D721Med (cell line): Measurements from ENCODE around the gene PDE7B.
"Not testable (repeated sequence)": the region's sequence is repeated elsewhere in the genome, so short reads cannot be mapped to it uniquely, and the experiment has no call there.

ENCODE experiments used
- DNase-seq: peaks from one replicate; pipeline ENCODE4 v3.0.0; 2011; ENCODE audit warnings: low spot score; ENCODE audit not compliant: insufficient read length
- FAIRE-seq: peaks from 2 replicates; lab custom pipeline; 2011; peaks lifted over from hg19 to GRCh38; lab: Jason Lieb, UNC
- TF ChIP-seq, protein P1 (sequence below): IDR thresholded peaks from 2 replicates; pipeline ENCODE4 v1.5.1; 2012; ENCODE audit warnings: mild to moderate bottlenecking, control low read depth; ENCODE audit not compliant: insufficient read depth; ENCODE audit errors: missing control alignments

The PDE7B gene

DNA sequence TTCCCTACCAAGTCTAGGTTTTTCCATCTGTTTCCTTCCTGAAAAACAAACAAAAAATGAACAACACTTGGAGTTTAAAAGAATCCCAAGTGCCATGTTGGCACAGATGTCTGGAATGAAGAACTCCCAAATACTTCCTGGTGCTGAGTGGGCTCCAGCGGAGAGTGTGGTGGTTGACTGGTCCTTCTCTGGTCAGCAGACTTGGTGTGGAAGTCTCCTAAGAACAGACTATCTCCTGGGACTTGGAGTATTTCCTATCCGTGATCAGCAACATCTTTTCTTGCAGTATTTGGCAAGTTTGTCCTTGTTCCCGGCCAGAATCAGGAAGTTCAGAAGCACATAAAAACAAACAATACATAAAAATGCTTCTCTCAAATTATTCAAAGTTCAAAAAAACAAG is 244.5 kb downstream of the PDE7B start:
- no peak for FAIRE-seq
- no peak for DNase-seq
- TF ChIP-seq, protein P1, sequence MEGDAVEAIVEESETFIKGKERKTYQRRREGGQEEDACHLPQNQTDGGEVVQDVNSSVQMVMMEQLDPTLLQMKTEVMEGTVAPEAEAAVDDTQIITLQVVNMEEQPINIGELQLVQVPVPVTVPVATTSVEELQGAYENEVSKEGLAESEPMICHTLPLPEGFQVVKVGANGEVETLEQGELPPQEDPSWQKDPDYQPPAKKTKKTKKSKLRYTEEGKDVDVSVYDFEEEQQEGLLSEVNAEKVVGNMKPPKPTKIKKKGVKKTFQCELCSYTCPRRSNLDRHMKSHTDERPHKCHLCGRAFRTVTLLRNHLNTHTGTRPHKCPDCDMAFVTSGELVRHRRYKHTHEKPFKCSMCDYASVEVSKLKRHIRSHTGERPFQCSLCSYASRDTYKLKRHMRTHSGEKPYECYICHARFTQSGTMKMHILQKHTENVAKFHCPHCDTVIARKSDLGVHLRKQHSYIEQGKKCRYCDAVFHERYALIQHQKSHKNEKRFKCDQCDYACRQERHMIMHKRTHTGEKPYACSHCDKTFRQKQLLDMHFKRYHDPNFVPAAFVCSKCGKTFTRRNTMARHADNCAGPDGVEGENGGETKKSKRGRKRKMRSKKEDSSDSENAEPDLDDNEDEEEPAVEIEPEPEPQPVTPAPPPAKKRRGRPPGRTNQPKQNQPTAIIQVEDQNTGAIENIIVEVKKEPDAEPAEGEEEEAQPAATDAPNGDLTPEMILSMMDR = no peak

DNA sequence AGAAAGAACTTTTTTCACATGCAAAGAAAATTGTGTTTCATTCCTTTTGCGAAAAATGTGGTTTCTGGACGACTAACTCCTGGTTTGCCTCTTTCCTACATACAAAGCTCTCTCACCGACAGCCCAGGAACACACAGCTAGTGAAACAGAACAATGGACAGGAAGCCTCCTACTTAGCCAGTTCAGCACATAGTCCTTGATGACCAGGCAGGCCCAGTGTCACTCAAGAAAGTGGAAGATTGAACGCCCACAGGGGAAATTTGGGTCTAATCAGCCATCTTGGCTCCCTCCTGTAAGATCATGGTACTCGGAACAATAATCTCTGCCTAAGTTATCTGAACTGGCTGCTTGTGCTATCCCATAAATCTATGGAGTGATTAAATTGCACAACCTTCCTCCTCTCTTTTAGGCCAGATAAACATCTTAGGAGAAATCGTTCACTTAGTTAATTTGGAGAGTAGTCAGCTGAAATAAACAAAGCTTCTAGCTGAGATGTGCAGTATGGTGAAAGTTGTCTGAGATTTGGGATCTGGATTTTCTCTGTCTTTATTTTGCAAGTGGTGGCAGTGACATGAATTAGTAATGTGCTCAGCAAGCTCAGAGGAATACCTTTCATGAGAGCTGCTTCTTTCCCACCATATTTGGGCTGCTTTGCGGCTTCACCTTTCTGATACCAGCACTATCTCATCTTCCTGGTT is 251.6 kb downstream of the PDE7B start:
- no peak for DNase-seq
- TF ChIP-seq, protein P1 = no peak
- FAIRE-seq = no peak

DNA sequence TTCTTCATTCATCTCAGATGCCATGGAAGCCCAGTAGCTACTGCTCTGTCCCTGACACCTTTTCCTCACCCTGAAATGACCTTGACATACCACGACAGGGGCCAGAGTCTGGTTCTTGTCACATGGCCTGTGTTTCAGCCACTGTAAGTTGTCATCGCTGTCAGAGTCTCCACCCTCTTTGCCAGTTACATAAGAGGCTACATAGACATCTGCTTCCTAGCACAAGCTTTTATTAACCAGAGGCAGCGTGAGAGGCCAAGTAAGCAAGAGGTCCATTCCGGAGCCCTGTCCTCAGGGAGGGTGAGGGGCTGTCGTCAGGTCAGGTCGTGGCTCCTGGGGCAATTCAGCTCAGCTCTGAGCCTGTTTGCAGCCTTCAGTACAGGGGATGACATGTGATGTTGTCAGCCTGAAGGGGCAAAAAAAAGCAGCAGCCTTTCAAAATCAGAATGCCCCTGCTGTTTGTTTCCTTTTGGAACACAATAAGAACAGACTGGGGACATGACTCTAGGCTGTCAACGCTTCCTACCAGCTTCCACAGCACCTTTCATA is 252.3 kb downstream of the PDE7B start:
- DNase-seq (no peak), FAIRE-seq (no peak)
- TF ChIP-seq, protein P1 = no peak

DNA sequence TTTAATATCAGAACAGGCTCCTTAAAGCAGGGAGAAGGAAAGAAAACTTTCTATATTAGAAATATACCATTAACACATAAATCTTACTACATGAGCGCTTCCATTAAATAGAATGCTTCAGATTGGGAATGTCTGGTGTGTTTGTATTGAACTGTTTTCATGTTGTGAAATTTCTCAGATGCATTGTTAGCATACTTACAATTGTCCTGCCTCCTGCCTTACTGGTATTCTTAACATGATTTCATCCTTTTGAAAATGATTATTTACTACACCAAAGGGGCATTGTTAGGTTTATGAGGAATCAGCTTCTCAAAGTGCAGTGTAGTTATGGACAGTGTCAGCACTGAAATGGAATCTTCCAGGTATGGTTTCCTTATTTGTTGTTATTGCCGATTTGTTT is 253.1 kb downstream of the PDE7B start:
- TF ChIP-seq, protein P1 = no peak
- FAIRE-seq = no peak
- DNase-seq = no peak

DNA sequence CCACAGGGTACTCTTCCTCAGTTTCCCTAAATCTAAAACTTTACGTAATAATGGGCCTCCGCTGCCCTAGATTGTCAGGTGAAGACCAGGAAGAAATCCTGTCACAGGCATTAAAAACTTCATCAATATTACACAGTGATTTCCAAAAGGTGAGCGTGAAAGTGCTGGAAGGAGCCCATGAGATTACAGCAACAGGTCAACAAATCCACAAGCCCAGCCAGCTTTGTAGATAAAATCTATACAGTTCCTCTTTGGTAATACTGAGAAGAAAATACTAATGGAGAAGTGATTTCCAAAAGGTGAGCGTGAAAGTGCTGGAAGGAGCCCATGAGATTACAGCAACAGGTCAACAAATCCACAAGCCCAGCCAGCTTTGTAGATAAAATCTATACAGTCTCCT is 254.3 kb downstream of the PDE7B start:
- DNase-seq, FAIRE-seq: not testable (repeated sequence)

DNA sequence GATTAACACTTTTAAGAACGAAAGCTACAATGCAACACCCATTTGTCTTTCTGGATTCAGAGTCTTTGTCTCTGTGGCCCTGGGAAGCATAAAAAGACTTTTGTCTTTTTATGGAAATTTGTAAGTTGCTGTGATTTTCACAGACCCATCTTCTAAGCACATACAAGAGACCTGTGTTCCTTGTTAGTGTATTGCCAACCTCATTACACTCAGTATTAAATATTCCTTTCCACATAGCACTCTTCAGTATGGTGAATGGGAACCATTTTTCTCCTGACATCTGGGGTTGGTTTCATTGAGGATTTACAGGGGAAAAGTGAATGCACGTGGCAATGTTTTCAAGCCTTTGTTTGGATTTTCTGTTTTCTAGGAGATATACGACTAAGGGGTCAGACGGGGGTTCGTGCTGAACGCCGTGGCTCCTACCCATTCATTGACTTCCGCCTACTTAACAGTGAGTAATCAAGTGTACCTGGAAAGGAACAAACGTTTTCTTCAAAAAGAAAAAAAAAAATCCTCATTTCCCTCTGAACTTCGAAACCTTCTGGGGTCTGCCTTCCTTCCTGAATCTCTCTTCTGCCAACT is 257.0 kb downstream of the PDE7B start:
- FAIRE-seq (no peak), DNase-seq (no peak)
- TF ChIP-seq, protein P1 = no peak

DNA sequence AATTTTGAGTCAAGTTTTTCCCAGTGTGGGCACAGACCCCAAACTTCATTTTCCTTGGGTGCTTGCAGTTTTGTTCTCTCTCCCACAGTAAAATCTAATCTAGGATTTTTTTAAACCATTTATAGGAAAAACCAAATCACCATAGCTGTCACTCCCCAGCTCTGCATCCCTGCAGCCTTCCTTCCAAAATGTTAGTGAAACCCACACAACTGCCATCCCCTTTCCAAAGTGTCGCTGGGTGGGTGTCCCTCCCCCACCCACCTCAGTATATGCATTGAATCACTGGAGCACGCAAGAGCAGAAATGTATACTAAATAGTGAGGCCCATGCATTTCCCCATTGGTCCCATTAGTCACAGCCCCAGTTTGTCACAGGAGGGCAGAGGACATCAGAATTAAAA is 260.3 kb downstream of the PDE7B start:
- TF ChIP-seq, protein P1 = no peak
- FAIRE-seq = no peak
- no peak for DNase-seq
